Measurements from ENCODE around the gene TGFA. TPM values are rescaled to one million over a fixed set of nuclear protein-coding genes. Genes with fewer than 3 reads are reported as not detected.

Gene TGFA
- total RNA-seq, 1 donor from 2014 or later = 1.1 TPM

- H3K9me3 ChIP-seq (replicated peaks) = no peaks in the 10 kb centered on the region
- peak overlapping the region; percentile 61 for H3K27ac ChIP-seq (replicated peaks)
- H3K36me3 ChIP-seq = no peaks in the 10 kb centered on the region
- intact Hi-C loops (cut with micrococcal nuclease) = no loop called here
- H3K27me3 ChIP-seq (ENCODE audit: low read depth) = peaks cover 85% of the 10 kb centered on the region
- TF ChIP-seq CTCF (IDR thresholded peaks at IDR 0.05; ENCODE audit: borderline replicate concordance) = peak; percentile 38
- DNase-seq = no peak
- peaks cover 23% of the 10 kb centered on the region for H3K4me1 ChIP-seq
- peak overlapping the region; percentile 75 for H3K4me3 ChIP-seq
These were observed 789 bp upstream of the TGFA start for GRCh38 chr2:70554338-70554892.

DNA sequence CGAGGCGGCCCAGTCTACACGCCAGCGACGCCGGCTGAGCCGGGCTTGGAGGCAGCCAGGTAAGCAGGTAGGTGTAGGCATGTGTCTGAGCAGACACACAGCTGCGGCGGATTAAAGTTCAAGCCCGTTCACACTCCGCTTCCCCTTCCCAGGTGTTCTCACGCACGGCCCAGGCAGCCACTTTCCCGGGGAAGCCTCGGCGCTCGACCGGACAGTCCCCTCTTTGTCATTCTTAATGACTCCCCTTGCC lies 367 bp downstream of the TGFA start:
- Histone ChIP-seq H3K27me3 (ENCODE audit: low read depth) (peaks cover 79% of the 10 kb centered on the region), H3K4me3 (peak overlapping the region; percentile 75), H3K4me1 (peaks cover 23% of the 10 kb centered on the region), H3K36me3 (no peaks in the 10 kb centered on the region), H3K9me3 (replicated peaks) (no peaks in the 10 kb centered on the region), H3K27ac (replicated peaks) (peak overlapping the region; percentile 61)
- no peak for DNase-seq
- intact Hi-C loops (cut with micrococcal nuclease) = no loop called here
- TF ChIP-seq CTCF (IDR thresholded peaks at IDR 0.05; ENCODE audit: borderline replicate concordance) = no peak

DNA sequence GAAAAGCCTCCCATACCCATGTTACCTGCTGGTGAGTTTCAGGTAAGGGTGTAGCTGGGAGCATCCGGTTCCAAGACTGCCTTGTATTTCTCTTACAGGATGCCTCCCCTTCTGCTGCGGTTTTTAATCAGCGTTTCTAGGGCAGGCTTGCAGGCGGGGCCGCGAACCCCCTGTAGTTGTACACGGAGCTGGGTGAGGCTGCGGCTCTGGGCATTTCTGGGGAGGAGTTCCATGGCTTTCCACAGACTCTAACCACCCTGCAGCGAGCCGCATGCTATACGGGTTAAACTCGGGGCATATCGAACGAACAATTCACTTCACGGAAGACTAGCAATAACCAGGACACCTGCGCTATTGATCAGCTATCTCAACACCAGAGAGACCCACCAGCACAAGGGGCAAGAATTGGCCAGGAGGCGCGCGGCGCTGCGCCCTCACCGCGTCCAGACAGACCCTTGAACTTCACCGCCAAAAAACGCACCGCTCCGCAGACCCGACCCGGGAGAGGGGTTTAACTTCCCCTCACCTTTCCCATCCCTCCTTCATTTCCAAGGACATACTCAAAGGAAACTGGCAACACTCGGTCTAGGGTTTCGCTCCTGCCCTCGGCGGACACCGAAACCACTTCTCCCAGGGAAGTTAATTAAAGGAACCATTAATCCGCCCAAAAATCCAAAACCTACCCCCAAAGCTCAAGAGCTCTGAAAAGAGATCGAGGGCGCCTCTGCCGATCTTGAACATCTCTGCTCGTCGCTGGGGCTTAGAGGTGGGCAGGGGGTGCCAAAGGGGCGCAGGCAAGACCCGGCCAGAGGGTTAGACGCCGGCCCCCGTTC lies 909 bp downstream of the TGFA start:
- no peaks in the 10 kb centered on the region for H3K9me3 ChIP-seq (replicated peaks)
- H3K36me3 ChIP-seq = no peaks in the 10 kb centered on the region
- H3K27me3 ChIP-seq (ENCODE audit: low read depth) = peaks cover 79% of the 10 kb centered on the region
- intact Hi-C loops (cut with micrococcal nuclease) = no loop called here
- H3K4me1 ChIP-seq = peaks cover 23% of the 10 kb centered on the region
- H3K4me3 ChIP-seq = peak overlapping the region; percentile 75
- H3K27ac ChIP-seq (replicated peaks) = no peak overlapping the region
- no peak for TF ChIP-seq CTCF (IDR thresholded peaks at IDR 0.05; ENCODE audit: borderline replicate concordance)
- DNase-seq = no peak

GRCh38 chr2:70551167-70551566 lies 2.5 kb downstream of the TGFA start:
- no peaks in the 10 kb centered on the region for H3K36me3 ChIP-seq
- TF ChIP-seq CTCF (IDR thresholded peaks at IDR 0.05; ENCODE audit: borderline replicate concordance) = no peak
- no peak overlapping the region for H3K4me3 ChIP-seq
- no peak overlapping the region for H3K27ac ChIP-seq (replicated peaks)
- H3K9me3 ChIP-seq (replicated peaks) = no peaks in the 10 kb centered on the region
- DNase-seq = no peak
- H3K27me3 ChIP-seq (ENCODE audit: low read depth) = peaks cover 75% of the 10 kb centered on the region
- intact Hi-C loops (cut with micrococcal nuclease) = no loop called here
- H3K4me1 ChIP-seq = peaks cover 23% of the 10 kb centered on the region

GRCh38 chr2:70549962-70550361 lies 3.7 kb downstream of the TGFA start:
- H3K36me3 ChIP-seq = no peaks in the 10 kb centered on the region
- peaks cover 23% of the 10 kb centered on the region for H3K4me1 ChIP-seq
- intact Hi-C loops (cut with micrococcal nuclease) = no loop called here
- H3K27me3 ChIP-seq (ENCODE audit: low read depth) = peaks cover 69% of the 10 kb centered on the region
- H3K4me3 ChIP-seq = no peak overlapping the region
- DNase-seq = no peak
- no peaks in the 10 kb centered on the region for H3K9me3 ChIP-seq (replicated peaks)
- no peak for TF ChIP-seq CTCF (IDR thresholded peaks at IDR 0.05; ENCODE audit: borderline replicate concordance)
- no peak overlapping the region for H3K27ac ChIP-seq (replicated peaks)
